A549 (cell line): ENCODE measurements around the gene CNTNAP5.

Source experiments
- CHD2 ChIP-seq: fragments of 150-350 bp; IDR thresholded peaks from 2 replicates; pipeline ENCODE4 v1.6.1; 2014; ENCODE audit warnings: low read length; ENCODE audit not compliant: partially characterized antibody
- CHD4 ChIP-seq: fragments of 200-600 bp; sonication (generic); IDR thresholded peaks from 2 replicates; pipeline ENCODE4 v1.6.1; 2016; ENCODE audit warnings: antibody characterized with exemption, mild to moderate bottlenecking, borderline replicate concordance
- POLR2A ChIP-seq: IDR thresholded peaks from 2 replicates; pipeline ENCODE4 v1.6.1; 2012; ENCODE audit warnings: mild to moderate bottlenecking, low read length
- RAD21 ChIP-seq, 2 experiments: fragments of >200 bp in 1 of 2; sonication (Bioruptor Twin) in 1 of 2; formaldehyde crosslinking in 1 of 2; IDR thresholded peaks in 1 of 2; conservative IDR thresholded peaks in 1 of 2; 2 replicates in 1 of 2; 3 replicates in 1 of 2; pipeline ENCODE4 v1.6.1; 2012 to 2018; ENCODE audit warnings: inconsistent platforms in 1 of 2
- TF ChIP-seq, protein P1 (sequence below): fragments of >200 bp; sonication (Bioruptor Twin); formaldehyde crosslinking; IDR thresholded peaks from 3 replicates; pipeline ENCODE4 v1.5.1; 2016
- TF ChIP-seq, protein P2 (sequence below): fragments of >200 bp; sonication (Bioruptor Twin); formaldehyde crosslinking; IDR thresholded peaks from 2 replicates; pipeline ENCODE4 v1.6.1; 2016
- TF ChIP-seq, protein P3 (sequence below): fragments of 200-600 bp; sonication (generic); IDR thresholded peaks from 2 replicates; pipeline ENCODE4 v1.6.1; 2016; ENCODE audit warnings: antibody characterized with exemption, mild to moderate bottlenecking, moderate library complexity

DNA sequence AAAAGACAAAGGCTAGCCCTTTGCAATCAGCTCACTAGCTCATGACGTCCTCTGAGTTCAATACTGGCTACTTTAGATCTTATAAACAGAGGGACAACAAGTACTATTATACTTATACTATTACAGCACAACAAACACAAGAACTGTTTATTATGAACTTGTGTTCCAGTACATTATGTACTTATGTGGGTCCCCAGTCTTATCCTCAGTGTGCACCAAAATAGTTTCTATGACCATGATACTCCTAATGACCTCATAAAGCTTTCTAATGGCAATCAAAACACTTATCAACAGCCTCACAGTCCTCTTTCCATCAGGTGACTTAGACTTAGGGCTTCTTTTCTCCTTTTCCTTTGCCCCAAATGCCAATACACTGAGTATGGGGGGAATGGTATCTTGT is 614.4 kb downstream of the CNTNAP5 start:
- TF ChIP-seq CHD4 (no peak), CHD2 (no peak), RAD21 (conservative IDR thresholded peaks at IDR 0.05 in 1 of 2, IDR thresholded peaks at IDR 0.05 in 1 of 2) (no peak), POLR2A (no peak)
- TF ChIP-seq, protein P1, sequence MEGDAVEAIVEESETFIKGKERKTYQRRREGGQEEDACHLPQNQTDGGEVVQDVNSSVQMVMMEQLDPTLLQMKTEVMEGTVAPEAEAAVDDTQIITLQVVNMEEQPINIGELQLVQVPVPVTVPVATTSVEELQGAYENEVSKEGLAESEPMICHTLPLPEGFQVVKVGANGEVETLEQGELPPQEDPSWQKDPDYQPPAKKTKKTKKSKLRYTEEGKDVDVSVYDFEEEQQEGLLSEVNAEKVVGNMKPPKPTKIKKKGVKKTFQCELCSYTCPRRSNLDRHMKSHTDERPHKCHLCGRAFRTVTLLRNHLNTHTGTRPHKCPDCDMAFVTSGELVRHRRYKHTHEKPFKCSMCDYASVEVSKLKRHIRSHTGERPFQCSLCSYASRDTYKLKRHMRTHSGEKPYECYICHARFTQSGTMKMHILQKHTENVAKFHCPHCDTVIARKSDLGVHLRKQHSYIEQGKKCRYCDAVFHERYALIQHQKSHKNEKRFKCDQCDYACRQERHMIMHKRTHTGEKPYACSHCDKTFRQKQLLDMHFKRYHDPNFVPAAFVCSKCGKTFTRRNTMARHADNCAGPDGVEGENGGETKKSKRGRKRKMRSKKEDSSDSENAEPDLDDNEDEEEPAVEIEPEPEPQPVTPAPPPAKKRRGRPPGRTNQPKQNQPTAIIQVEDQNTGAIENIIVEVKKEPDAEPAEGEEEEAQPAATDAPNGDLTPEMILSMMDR = no peak
- TF ChIP-seq, protein P2, sequence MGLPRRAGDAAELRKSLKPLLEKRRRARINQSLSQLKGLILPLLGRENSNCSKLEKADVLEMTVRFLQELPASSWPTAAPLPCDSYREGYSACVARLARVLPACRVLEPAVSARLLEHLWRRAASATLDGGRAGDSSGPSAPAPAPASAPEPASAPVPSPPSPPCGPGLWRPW = no peak
- TF ChIP-seq, protein P3, sequence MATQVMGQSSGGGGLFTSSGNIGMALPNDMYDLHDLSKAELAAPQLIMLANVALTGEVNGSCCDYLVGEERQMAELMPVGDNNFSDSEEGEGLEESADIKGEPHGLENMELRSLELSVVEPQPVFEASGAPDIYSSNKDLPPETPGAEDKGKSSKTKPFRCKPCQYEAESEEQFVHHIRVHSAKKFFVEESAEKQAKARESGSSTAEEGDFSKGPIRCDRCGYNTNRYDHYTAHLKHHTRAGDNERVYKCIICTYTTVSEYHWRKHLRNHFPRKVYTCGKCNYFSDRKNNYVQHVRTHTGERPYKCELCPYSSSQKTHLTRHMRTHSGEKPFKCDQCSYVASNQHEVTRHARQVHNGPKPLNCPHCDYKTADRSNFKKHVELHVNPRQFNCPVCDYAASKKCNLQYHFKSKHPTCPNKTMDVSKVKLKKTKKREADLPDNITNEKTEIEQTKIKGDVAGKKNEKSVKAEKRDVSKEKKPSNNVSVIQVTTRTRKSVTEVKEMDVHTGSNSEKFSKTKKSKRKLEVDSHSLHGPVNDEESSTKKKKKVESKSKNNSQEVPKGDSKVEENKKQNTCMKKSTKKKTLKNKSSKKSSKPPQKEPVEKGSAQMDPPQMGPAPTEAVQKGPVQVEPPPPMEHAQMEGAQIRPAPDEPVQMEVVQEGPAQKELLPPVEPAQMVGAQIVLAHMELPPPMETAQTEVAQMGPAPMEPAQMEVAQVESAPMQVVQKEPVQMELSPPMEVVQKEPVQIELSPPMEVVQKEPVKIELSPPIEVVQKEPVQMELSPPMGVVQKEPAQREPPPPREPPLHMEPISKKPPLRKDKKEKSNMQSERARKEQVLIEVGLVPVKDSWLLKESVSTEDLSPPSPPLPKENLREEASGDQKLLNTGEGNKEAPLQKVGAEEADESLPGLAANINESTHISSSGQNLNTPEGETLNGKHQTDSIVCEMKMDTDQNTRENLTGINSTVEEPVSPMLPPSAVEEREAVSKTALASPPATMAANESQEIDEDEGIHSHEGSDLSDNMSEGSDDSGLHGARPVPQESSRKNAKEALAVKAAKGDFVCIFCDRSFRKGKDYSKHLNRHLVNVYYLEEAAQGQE = no peak
